ENCODE results near the gene ARHGEF26.

Gene ARHGEF26

DNA sequence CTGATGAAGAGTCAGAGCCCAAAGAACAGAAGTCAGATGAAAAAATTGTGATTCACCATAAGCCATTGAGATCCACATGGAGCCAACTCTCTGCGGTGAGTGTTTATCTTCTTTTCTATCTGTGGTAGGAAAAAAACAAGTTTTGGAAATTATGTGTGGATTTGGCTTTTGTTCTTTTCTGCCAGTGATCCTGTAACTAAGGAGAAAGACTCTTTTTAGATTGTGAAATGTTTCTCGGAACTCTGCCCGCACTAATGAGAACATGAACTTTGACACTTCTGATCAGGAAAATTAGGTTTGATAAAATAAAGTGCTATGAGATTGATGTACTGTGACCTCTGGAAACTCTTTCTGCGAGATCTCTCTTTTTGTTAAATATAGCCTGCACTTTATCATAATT is 8.4 kb downstream of the ARHGEF26 start:
- Histone ChIP-seq H3K9ac (no peak overlapping the region), H4K20me1 (no peaks in the 10 kb centered on the region), H3K4me3 (no peak overlapping the region), H3K4me1 (peaks cover 0 to 5% (median 0%) of the 10 kb centered on the region in 10 experiments; a peak in 2 of 20 replicates), H3K27ac (no peak overlapping the region), H3K36me3 (no peaks in the 10 kb centered on the region), H3K9me3 (replicated peaks in 1 of 11) (0 out of 22 replicates have a peak, but pooled peaks cover 0 to 5% (median 0%) of the 10 kb centered on the region in 11 experiments), H3K27me3 (no peaks in the 10 kb centered on the region), H3K4me2 (no peak overlapping the region)
- TF ChIP-seq Cebpa-rat (IDR thresholded peaks at IDR 0.05), result no peak

DNA sequence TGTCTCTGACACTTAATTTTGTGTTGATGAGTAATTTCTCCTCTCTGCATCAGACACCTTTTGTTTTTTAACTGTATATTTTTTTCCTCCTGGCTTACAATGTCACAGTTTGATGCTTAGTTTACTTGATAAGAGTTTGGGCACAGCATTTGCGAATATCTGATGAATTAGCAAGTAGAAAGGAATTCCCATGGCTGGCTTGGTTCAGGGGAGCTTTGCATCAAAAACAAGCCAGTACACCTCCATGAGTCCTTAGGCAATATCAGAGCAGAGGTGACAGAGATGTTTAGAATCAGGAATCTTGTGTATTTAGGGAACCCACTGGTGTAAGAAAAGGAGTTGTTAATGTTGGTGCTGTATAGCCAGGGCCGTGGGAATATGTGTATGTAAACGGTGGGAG is 9.3 kb downstream of the ARHGEF26 start:
- H3K9me3 ChIP-seq (replicated peaks in 1 of 11), result 0 out of 22 replicates have a peak, but pooled peaks cover 0 to 5% (median 0%) of the 10 kb centered on the region in 11 experiments
- no peak for TF ChIP-seq Cebpa-rat (IDR thresholded peaks at IDR 0.05)

DNA sequence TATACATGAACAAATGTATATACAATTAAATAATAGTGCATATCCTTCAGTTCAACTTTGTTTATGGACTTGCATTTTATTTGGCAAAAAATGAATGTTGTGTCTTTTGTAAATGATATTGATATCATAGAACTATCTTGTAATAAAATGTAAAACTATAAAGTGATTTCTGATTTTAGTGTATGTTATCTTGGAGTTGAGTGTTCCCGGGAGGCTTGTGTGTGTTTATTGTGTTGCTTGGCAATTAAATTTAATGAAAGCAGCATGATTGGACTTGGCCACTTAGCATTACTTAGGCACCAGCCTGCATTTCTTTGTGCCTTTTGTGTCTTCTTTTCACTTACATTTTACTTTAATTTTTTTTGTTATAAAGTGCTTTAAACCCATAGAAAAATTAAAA is 10.6 kb downstream of the ARHGEF26 start:
- TF ChIP-seq Cebpa-rat (IDR thresholded peaks at IDR 0.05), result no peak
- H3K27ac ChIP-seq, result no peak overlapping the region
- H3K9ac ChIP-seq, result no peak overlapping the region
- no peaks in the 10 kb centered on the region for H4K20me1 ChIP-seq
- no peak overlapping the region for H3K4me3 ChIP-seq
- 0 out of 22 replicates have a peak, but pooled peaks cover 0 to 5% (median 0%) of the 10 kb centered on the region in 11 experiments for H3K9me3 ChIP-seq (replicated peaks in 1 of 11)
- peaks cover 0 to 5% (median 0%) of the 10 kb centered on the region in 10 experiments; a peak in 2 of 20 replicates for H3K4me1 ChIP-seq
- no peaks in the 10 kb centered on the region for H3K36me3 ChIP-seq
- no peak overlapping the region for H3K4me2 ChIP-seq
- no peaks in the 10 kb centered on the region for H3K27me3 ChIP-seq

More for the DNA sequence above, 9.3 kb downstream of the ARHGEF26 start:
- Histone ChIP-seq H3K4me3 (no peak overlapping the region), H3K27me3 (no peaks in the 10 kb centered on the region), H3K36me3 (no peaks in the 10 kb centered on the region), H4K20me1 (no peaks in the 10 kb centered on the region), H3K4me2 (no peak overlapping the region), H3K27ac (no peak overlapping the region), H3K9ac (no peak overlapping the region), H3K4me1 (peaks cover 0 to 5% (median 0%) of the 10 kb centered on the region in 10 experiments; a peak in 2 of 20 replicates)

DNA sequence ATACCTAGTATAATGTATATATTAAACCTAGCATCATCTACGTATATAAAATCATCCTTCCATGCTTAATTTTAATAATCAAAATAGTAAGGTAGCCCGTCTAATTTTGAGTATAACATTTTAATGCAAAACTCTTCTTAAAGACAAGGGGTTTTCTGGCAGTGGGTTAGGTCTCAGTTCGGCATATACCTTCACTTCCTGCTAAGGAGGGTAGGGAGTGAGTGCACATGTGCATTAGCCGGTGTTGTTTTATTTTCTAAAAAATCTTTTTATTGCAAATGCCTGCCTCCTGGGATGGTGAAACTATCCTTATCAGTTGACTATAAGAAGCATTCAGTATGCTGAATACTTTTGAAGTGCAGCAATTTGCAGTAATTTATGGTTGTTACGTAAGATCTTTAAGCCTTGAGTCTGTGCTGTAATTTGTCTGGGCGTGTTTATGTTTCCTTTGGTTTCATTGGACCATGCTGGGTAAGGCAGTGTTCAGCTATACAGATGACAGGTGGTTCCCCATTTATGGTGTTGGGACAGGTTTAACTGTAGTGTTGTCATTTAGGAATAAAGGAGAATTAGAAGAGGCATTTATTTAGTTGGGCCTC is 11.7 kb downstream of the ARHGEF26 start:
- peaks cover 0 to 5% (median 0%) of the 10 kb centered on the region in 10 experiments; a peak in 2 of 20 replicates for H3K4me1 ChIP-seq
- H3K27me3 ChIP-seq, result no peaks in the 10 kb centered on the region
- H3K4me2 ChIP-seq, result no peak overlapping the region
- H3K27ac ChIP-seq, result no peak overlapping the region
- no peak for TF ChIP-seq Cebpa-rat (IDR thresholded peaks at IDR 0.05)
- 0 out of 22 replicates have a peak, but pooled peaks cover 0 to 5% (median 0%) of the 10 kb centered on the region in 11 experiments for H3K9me3 ChIP-seq (replicated peaks in 1 of 11)
- H4K20me1 ChIP-seq, result no peaks in the 10 kb centered on the region
- H3K36me3 ChIP-seq, result no peaks in the 10 kb centered on the region
- no peak overlapping the region for H3K4me3 ChIP-seq
- no peak overlapping the region for H3K9ac ChIP-seq

DNA sequence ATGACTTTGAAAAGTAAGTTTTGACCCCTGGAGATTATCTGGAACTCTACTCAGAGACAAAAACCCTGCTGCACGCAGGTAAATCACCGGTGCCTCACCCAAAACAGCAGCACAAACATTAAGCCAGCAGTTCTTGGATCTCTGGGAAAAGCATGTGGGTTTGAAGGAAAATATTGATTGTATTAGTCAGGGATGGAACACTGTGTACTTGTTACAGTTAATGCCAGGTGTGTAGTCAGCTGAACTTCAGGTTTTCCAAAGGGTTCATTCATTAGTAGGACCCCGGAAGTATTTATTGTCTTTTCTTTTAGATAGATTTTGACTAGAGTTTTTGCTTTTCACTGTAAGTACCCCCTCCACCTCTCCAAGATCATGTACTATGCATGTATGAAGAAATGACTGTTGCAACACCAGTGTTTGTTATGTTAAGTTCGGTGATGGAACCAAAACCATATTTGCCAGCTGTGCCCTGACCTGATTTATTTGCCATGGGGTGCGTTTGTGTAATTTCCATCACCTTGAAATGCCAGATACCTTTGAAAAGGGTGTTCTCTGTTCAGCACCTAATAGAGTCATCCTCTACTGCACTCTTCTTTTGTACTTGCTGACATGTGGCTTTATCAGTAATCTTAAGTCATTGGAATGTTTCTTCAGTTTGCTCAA is 14.5 kb downstream of the ARHGEF26 start:
- Histone ChIP-seq H3K9ac (no peak overlapping the region), H3K9me3 (replicated peaks in 1 of 11) (0 out of 22 replicates have a peak, but pooled peaks cover 0 to 5% (median 0%) of the 10 kb centered on the region in 11 experiments), H3K4me2 (no peak overlapping the region), H3K36me3 (no peaks in the 10 kb centered on the region), H3K4me3 (no peak overlapping the region), H3K27me3 (no peaks in the 10 kb centered on the region), H3K4me1 (peaks cover 0 to 5% (median 0%) of the 10 kb centered on the region in 10 experiments; a peak in 2 of 20 replicates), H4K20me1 (no peaks in the 10 kb centered on the region), H3K27ac (no peak overlapping the region)
- TF ChIP-seq Cebpa-rat (IDR thresholded peaks at IDR 0.05), result no peak

DNA sequence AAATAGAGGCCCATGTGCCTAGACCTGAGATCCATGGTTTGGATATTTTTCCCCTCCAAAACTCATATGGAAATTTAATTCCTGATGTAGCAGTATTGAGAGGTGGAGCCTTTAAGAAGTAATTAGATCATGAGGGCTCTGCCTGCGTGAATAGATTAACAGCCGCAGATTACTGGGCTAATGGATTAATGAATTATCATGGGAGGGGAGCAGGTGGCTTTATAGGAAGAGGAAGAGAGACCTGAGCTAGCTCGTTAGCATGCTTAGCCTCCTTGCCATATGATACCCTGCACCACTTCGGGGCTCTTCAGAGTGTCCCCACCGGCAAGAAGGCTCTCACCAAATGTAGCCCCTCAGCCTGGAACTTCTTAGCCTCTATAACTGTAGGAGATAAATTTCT is 15.8 kb downstream of the ARHGEF26 start:
- Histone ChIP-seq H3K27me3 (no peaks in the 10 kb centered on the region), H3K36me3 (no peaks in the 10 kb centered on the region), H3K4me2 (no peak overlapping the region), H3K4me3 (no peak overlapping the region), H3K4me1 (peaks cover 0 to 5% (median 0%) of the 10 kb centered on the region in 10 experiments; a peak in 2 of 20 replicates), H3K9me3 (replicated peaks in 1 of 11) (0 out of 22 replicates have a peak, but pooled peaks cover 0 to 5% (median 0%) of the 10 kb centered on the region in 11 experiments), H3K27ac (no peak overlapping the region), H4K20me1 (no peaks in the 10 kb centered on the region), H3K9ac (no peak overlapping the region)
- TF ChIP-seq Cebpa-rat (IDR thresholded peaks at IDR 0.05), result no peak

DNA sequence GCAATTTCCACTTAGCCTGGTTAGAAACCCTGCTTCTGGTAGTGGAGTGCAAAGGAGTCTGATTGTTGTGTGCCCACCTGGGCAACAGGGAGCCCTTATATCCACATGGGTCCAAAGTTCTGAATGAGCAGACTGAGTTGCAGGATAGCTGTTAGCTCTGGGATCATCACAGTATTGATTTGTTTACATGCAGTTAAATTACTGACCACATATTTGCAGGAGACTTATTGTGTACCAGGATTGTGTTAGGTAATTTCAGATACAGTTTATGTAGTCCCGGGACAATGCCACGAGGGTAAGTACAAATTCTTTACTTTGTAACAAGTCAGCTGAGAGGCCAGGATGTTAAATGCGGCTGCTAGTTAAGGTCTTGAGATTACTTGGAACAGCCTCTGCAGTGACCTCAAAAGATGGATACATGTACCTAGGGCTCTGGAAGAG is 18.8 kb downstream of the ARHGEF26 start:
- no peak overlapping the region for H3K4me3 ChIP-seq
- no peak for TF ChIP-seq Cebpa-rat (IDR thresholded peaks at IDR 0.05)
- no peaks in the 10 kb centered on the region for H4K20me1 ChIP-seq
- no peak overlapping the region for H3K27ac ChIP-seq
- H3K9ac ChIP-seq, result no peak overlapping the region
- no peaks in the 10 kb centered on the region for H3K4me1 ChIP-seq
- H3K27me3 ChIP-seq, result no peaks in the 10 kb centered on the region
- no peaks in the 10 kb centered on the region for H3K36me3 ChIP-seq
- no peak overlapping the region for H3K4me2 ChIP-seq
- H3K9me3 ChIP-seq (replicated peaks in 1 of 11), result no peaks in the 10 kb centered on the region

DNA sequence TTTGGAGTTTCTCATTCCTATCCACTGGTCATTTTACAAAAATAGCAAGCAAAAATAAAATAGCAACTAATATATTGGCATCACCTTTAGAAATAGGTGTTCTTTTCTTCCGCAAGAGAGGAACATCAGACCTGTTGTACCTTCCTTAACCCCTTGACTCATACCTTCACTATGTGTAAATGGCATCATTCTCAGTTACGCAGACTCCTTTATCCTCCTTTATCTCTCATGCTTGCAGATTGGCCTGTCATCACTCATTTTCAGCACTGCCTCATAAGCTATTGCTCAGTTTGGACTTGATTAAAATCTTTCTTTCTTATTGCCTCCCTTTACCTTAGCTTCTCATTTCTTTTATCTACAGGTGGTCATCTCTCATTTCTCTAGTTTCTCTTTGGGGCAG is 21.4 kb downstream of the ARHGEF26 start:
- no peaks in the 10 kb centered on the region for H3K27me3 ChIP-seq
- no peaks in the 10 kb centered on the region for H3K36me3 ChIP-seq
- no peak for TF ChIP-seq Cebpa-rat (IDR thresholded peaks at IDR 0.05)
- no peak overlapping the region for H3K27ac ChIP-seq
- H4K20me1 ChIP-seq, result no peaks in the 10 kb centered on the region
- no peak overlapping the region for H3K4me3 ChIP-seq
- no peaks in the 10 kb centered on the region for H3K4me1 ChIP-seq
- H3K4me2 ChIP-seq, result no peak overlapping the region
- no peaks in the 10 kb centered on the region for H3K9me3 ChIP-seq (replicated peaks in 1 of 11)
- no peak overlapping the region for H3K9ac ChIP-seq

DNA sequence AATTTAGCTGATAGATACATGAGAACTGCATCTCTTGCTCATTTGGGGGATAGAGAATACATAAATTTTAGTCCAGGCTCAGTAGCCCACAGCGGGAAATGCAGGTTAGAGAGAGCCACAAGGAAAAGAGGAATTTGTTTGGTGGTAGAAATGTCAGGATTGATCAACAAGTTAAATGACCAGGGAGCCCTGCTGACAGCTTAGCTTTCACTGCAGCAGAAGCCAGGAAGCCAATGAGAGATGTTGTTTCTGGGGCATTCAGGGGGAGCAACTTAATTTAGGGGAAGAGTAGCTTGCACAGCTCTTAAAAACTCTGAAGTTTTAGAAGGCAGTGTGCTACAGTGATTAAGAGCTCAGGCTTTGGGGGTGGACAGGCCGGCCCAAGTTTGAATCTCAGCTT is 22.7 kb downstream of the ARHGEF26 start:
- no peak for TF ChIP-seq Cebpa-rat (IDR thresholded peaks at IDR 0.05)
- Histone ChIP-seq H3K4me1 (no peaks in the 10 kb centered on the region), H3K27me3 (no peaks in the 10 kb centered on the region), H3K9me3 (replicated peaks in 1 of 11) (no peaks in the 10 kb centered on the region), H4K20me1 (no peaks in the 10 kb centered on the region), H3K9ac (no peak overlapping the region), H3K4me3 (no peak overlapping the region), H3K4me2 (no peak overlapping the region), H3K27ac (no peak overlapping the region), H3K36me3 (no peaks in the 10 kb centered on the region)
